Jurkat, Clone E6-1 (cell line): ENCODE measurements around the gene NAP1L4.
"Not testable (repeated sequence)": the region's sequence is repeated elsewhere in the genome, so short reads cannot be mapped to it uniquely, and the experiment has no call there.

ENCODE experiments used
- DNase-seq: peaks from one replicate; pipeline ENCODE4 v3.0.0-alpha.2; 2011; ENCODE audit warnings: low read depth, low spot score
- H3K4me3 ChIP-seq: 2 replicates; pipeline ENCODE4 v1.5.1; 2011; ENCODE audit warnings: mild to moderate bottlenecking, low read length, control low read depth, moderate library complexity

Gene NAP1L4

DNA sequence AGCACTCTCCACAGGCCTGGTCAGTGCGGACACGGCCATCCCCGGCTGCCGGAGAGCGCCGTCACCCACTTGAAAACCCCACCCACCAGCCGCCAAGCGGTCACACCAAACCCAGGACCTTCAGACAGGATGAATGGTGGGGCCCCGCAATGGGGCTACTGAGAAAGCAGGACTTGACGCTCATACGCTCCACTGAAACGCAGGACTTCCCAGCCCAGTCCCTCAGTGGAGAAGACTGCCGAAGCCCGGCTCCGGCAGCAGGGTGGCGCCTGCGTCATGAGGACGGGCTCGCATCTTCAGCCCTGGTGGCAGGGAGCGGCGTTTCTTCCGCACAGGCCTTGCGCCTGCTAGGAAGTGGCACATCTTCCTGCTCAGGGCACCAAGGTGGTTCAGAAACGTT lies 47.6 kb downstream of the NAP1L4 start:
- DNase-seq: no peak
- no peak overlapping the region for H3K4me3 ChIP-seq

DNA sequence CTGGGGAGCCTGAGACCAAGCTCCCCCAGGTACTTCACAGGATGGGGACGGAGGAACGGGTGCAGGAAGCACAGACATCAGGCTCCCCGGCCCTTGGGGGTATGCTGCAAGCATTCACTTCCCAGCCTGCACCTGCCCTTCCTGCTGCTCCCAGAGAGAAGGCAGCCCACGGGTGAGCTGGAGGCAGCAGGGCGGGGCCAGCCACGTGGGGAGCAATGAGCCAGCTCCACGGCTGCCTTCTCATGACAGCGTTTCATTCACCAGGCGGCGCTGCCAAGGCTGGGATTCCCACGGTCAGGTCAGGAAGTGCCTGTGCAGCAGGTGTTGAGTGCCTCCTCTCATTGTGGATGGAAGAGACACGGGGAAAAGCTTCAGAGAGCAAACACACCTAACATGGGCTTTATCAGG lies 48.4 kb downstream of the NAP1L4 start:
- H3K4me3 ChIP-seq: no peak overlapping the region
- DNase-seq: no peak

DNA sequence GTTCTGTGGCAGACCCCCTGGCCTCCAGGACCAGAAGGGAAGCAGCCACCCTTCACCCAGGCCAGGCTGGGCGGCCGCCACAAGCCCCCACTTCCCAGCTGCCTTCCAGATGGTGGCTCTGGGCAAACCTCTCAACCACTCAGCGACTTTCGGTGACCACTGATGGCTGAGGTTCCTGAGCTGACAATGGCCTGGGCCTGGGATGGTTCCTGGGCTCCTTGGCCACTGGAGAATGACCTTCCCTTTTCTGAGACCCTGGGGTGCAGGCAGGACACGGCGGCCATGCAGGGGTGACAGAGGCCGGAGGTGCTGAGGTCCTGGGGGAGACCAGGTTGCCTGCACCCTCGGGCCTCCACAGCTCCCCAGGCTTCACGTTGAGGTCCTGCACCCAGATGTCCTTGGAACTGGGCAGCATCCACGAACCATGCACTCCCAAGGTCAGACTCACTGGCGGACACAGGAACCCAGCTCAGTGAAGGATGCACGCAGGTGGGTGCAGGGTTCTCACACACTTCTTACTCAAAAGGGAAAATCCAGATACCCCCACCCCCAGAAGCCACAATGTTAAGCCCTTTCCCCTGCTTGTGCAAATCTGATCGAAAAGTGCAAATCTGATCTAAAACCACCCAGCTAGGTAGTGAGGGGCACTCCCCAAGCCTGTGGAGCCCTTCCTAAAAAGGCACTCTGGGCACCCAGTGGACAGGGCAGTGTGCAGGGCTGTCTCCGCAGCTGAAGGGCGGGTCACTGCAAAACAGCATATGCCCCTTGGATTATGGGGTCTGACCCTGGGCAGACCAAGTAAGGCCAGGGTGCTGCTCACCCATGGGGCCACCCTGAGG lies 49.0 kb downstream of the NAP1L4 start:
- H3K4me3 ChIP-seq: no peak overlapping the region
- DNase-seq: no peak

DNA sequence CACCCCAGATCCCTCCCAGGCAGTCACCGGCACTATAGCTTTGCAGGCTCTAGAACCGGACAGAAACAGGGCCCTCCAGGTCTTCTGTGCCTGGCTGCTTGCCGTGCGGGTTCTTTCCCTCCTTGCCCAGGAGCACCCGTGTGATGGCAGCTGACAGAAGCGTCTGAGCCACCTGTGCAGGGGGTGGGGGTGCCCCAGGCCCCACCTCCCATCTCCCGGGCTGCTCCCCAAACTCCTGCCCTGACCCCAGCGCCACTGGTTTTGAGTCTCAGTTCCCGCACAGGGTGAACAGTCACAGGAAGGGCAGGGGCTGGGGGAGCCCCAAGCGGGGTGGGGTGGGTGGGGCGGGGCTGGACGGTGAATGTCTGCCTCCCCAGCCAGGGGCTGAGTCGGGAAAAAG lies 49.7 kb downstream of the NAP1L4 start:
- no peak overlapping the region for H3K4me3 ChIP-seq
- DNase-seq: no peak

DNA sequence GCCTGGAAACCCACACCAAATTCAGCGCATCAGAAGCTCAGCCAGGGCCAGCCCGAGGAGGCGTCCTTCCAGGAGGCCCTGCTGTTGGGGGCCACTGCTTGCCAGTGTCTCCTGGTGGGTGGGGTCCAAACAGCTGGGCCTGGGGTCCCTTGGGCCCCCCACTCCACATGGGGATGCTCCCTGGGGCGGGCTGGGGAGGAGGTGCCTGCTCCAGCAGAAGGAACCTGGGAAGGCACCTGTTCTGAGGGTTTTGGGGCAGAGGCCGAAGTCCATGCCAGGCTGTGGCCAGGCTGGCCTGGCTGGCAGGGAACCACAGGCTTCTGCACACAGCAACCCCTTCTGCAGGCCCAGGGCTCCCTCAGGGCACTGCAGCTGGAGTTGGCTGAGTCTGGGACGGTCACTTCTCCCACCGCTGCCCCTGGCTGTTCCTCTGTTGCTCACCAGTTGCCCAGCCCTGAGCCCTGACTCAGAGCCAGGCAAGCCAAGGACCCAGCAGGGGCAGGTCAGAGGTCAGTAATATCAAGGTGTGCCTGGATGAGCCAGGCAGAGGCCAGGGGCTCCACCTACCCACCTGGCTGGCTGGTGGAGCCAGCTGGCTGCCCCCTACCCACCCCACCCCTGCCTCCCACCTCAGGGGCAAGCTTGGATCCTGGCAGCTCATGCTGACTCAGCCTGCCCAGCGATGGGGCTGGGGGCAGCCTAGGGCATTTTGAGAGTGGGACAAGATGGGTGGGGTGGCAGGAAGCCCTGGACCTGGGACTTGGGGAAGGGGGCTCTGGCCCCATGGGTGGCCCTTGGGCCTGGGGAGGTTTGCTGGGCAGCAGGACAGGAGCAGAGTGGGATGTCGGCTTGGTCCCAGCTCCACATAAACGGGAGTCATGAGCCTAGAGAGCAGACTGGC lies 51.0 kb downstream of the NAP1L4 start:
- no peak overlapping the region for H3K4me3 ChIP-seq
- no peak for DNase-seq

DNA sequence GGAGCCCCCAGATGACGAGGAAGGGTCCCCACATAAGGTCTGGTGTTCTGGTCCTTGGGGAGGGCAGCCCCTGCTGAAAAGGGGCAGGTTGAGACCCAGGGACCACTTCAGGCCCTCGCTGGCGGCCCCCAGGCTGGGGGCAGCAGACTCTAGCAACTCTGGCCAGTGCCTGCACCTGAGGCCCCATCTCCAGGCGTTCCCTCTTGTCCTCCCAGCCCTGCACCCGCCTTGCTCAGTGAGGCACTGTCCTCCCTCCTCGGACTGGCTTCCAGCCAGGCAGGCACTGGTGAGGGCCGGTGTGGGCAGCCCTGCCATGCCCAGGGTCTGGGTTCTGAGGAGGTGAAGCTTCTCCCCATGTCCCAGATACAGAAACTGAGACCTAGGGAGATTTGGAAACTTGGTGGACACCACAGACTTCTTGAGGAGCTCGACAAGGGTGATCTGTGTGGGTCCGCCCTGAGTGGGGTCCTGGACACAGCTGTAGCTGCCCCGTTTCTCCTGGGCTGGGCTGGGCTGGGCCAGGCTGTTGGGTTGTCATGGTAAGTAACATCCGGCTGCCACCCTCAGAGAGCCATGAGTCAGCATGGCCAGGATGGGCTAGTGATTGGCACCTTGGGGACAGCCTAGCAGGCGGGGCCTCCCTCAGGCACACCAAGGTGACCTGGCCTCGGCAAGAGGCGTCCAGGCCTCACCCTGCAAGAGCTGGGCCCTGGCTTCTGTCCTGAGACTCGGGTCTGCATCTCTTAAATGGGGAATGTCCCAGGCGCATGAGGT lies 51.8 kb downstream of the NAP1L4 start:
- no peak overlapping the region for H3K4me3 ChIP-seq
- no peak for DNase-seq

DNA sequence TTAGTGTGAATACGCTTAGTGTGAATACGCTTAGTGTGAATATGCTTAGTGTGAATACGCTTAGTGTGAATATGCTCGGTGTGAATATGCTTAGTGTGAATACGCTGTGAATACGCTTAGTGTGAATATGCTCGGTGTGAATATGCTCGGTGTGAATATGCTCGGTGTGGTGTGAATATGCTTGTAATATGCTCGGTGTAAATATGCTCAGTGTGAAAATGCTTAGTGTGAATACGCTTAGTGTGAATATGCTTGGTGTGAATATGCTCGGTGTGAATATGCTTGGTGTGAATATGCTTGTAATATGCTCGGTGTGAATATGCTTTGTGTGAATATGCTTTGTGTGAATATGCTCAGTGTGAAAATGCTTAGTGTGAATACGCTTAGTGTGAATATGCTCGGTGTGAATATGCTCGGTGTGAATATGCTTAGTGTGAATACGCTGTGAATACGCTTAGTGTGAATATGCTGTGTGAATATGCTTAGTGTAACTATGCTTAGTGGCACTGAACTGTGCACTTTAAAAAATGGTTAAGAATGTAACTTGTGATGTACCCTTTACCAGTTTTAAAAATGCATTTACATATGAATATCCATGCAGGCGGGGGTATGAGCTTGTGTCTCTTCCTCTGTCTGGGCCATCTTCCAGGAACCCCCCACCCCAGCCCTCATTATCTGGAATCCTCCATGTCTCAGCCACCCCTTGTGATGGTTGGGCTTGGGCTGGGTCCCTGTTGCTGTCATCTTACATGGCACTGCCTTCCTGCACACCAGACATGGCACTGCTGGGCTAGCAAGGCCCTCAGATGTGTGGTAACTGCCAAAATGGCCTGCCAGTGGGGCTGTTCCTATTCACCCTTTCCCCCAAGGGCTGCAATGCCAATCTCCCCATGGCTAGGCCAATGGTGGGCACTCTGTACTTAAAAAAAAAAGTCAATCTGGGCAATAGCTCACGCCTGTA lies 53.4 kb downstream of the NAP1L4 start:
- DNase-seq, H3K4me3 ChIP-seq: not testable (repeated sequence)

DNA sequence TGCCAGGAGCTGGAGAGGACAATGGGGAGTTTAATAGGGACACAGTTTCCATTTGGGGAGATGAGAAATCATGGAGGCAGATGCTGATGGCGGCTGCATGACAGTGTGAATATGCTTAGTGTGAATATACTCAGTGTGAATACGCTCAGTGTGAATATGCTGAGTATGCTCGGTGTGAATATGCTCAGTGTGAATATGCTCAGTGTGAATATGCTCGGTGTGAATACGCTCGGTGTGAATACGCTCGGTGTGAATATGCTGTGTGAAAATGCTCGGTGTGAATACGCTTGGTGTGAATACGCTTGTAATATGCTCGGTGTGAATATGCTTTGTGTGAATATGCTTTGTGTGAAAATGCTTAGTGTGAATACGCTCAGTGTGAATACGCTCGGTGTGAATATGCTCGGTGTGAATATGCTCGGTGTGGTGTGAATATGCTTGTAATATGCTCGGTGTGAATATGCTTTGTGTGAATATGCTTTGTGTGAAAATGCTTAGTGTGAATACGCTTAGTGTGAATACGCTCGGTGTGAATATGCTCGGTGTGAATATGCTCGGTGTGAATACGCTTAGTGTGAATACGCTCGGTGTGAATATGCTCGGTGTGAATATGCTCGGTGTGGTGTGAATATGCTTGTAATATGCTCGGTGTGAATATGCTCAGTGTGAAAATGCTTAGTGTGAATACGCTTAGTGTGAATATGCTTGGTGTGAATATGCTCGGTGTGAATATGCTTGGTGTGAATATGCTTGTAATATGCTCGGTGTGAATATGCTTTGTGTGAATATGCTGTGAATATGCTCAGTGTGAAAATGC lies 54.3 kb downstream of the NAP1L4 start:
- not testable (repeated sequence) for DNase-seq, H3K4me3 ChIP-seq

DNA sequence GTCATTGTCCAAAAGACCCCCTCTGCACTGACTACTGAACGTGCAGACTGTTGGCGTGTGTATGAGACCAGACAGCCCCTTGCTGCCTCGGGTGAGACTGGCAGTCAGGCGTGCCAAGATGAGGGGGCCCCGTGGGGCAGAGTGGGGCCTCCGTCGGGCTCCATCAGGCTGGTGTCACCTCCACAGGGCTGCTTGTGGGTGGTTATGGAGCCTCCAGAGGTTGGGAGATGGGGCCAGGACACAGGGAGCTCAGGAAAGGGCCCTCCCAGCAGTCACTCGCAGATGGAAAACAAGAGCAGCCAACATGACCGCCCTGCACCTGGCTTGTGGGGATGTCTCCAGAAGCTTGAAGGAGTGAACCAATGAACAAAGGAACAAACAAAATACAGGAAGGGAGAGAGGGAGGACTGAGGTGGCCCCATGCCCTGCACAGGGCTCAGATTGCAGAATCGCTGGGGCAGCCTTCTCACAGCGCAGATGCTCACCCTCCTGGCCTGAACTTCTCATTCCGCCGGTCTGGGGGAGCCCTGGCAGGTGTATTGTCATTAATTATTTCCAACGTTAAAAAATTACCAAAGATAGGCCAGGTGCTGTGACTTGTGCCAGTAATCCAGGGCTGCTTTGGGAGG lies 57.4 kb downstream of the NAP1L4 start:
- no peak for DNase-seq
- H3K4me3 ChIP-seq: no peak overlapping the region

DNA sequence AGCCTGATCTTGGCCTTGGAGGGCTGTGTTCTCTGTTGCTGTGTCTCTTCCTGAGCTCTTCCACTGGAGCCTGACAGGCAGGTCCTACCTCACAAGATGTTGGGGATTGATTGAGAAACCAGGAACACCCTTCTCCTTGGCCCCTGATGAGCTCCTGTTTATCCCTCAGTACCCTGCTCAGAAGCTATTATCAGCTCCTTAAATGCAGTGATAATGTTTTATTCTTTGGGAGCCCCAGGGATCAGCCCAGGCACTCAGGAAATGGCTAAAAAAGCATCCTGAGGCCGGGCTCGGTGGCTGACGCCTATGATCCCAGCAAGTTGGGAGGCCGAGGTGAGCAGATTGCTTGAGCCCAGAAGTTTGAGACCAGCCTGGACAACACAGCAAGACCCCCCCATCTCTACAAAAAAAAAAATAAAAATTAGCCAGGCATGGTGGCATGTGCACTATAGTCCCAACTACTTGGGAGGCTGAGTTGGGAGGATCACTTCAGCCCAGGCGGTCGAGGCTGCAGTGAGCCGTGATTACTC lies 58.0 kb downstream of the NAP1L4 start:
- no peak for DNase-seq
- H3K4me3 ChIP-seq: no peak overlapping the region

DNA sequence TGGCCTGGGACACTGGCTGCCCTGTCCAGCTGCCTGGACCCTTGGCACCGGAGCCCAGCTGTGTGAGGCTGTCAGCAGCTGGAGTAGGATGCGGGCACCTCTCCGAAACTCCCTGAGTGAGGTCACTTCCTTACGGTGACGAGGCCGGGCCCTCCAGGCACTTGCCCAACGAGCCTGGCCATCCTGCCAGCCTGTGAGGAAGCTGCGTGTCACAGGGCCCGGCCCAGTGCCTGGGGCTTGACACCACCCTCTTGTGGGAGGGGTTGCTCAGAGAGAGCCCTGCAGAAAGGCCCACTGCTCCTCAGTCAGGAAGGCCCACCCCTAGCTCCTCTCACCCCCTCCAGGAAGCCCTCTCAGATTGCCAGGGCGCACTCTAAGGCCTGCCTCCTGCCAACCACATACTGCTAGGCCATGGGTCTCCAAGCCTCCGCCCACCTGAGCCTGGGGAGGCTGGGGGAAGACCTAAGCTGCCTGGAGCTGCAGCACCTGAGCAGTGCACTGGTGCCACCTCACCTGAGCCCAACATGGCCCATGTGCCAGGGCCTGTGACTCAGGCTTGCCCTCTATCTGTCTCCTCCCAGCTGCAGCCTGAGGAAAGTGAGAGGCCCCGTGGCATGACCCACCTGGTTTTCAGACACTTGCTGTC lies 58.6 kb downstream of the NAP1L4 start:
- DNase-seq: no peak
- no peak overlapping the region for H3K4me3 ChIP-seq

DNA sequence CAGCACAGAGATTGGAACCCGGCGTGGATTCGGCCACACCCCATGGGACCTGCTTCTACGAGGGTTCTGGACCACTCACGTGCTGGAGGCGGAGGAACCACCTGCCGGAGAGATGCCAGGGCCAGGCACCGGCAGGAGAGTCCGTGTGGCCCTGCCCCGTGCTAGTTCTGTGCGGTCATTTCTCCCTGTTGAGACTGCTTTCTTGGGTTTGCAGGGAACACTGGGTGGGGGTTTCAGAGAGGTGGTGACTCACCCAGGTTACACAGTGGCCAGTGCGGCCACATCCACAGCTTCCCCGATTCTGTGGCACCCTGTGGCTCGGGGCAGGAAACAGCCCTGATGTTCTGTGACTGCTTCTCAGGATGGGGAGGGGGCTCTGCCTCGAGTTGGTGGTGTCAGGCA lies 59.3 kb downstream of the NAP1L4 start:
- H3K4me3 ChIP-seq: no peak overlapping the region
- no peak for DNase-seq

DNA sequence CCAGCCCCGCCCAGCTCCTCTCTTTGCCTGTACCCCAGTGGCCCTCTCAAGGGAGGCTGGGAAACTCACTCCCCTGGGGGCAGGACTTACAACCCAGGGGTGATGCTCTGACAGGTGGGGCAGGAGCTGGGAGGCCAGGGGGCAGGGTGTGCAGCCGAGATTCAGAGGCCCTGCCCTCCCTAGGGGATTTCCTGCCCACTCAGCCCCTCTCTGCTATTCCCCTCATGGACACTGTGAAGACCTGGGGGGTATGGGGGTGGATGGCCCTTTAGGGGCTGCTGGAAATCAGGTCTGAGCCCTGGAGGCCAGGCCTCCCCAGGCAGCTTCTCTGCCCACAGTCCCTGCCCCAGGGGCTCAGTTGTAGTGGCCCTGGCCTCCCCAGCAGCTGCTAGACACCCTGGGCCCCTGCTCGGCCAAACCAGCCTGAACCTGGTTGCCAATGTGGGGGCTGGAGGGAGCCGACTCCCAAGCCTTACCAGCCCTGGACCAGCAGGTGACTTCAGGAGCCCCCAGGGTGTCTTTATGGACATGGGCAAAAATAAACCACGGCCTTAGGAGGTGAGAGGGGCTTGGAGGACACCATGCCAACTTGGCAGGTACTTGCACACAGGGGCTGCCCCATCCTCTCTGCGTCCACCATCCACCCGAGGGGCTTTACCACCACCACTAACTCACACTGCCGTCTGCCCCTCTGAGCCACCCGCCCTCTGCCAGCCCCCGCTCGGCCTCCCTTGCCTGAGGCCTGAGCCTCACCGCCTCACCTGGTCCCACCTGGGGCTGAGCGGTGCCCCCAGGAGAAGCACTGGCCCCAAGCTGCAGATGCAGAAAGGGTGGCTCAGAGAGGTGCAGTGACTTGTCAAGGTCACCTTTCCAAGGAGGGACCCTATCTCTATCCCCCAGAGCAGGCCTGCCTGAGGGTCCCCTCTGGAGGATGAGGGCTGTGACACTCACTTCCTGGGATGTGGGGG lies 60.1 kb downstream of the NAP1L4 start:
- no peak overlapping the region for H3K4me3 ChIP-seq
- no peak for DNase-seq

DNA sequence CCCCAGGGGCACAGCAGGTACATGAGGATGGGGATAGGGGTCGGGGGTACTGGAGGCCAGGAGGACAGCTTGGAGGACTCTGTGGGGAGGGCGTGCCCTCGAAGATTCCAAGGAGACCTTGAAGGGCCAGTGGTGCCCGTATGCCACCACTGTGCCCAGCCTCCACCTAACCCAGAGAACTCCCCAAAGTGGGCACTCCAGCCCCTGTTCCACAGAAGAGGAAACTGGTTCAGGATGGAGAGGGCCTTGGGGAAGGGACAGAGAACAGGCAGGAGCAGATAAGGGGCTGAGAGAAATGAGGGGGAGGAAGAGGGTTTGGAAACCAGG lies 60.7 kb downstream of the NAP1L4 start:
- H3K4me3 ChIP-seq: no peak overlapping the region
- DNase-seq: no peak

DNA sequence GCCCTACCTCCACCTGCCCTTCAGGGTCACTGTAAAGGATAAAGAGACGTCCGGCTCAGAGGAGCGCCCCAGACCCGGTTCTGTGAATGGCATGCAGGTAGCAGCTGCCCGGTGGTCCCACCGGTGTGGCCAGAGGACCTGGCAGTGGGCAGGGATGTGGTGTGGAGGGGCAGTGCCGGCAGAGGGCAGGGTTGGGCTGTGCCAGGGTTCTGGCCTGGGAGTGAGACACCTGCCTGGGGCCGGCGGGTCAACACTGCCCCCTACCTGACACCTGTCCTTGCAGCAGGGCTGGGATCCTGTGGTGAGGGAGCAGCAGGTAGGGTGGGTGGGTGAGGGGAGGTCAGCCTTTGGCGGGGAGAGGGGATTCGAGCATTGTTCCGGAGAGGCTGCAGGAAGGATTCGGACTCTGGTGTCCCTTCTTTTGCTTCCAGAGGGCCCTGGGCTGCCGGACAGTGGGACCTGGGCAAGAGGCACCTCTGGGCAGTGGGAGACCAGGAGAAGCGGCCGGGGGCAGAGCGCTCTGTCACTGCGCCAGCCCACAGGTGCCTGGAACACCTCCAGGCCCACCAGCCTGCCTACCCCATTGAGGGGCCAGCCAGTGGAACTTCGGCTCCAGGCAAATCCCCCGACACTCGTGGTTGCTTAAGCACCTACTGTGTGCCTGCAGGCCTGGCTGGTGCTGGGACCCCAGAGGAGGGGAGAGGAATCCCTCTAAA lies 61.3 kb downstream of the NAP1L4 start:
- no peak for DNase-seq
- H3K4me3 ChIP-seq: no peak overlapping the region
